ENCODE measurements around the gene PLA2G4E.

PLA2G4E gene

DNA sequence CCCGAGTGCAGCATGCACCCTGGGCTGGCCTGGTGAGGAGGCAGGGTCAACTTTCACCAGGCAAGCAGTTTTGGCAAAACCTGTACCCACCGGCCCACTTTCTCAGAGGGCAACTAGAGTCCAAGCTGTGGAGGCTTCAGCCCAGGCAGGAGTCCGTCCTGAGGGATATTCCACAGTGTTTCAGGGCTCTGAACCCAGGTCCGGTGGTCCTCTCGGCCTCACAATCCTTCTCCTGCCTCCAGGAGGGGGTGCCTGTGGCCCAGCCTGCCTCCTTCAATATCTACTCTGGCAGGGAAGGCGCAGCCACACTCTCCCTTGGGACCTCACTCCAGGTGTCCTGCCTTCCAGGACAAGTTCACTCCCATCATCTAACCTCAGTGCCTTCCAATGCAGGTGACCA lies 3.9 kb downstream of the PLA2G4E start:
- TF ChIP-seq, protein P1, sequence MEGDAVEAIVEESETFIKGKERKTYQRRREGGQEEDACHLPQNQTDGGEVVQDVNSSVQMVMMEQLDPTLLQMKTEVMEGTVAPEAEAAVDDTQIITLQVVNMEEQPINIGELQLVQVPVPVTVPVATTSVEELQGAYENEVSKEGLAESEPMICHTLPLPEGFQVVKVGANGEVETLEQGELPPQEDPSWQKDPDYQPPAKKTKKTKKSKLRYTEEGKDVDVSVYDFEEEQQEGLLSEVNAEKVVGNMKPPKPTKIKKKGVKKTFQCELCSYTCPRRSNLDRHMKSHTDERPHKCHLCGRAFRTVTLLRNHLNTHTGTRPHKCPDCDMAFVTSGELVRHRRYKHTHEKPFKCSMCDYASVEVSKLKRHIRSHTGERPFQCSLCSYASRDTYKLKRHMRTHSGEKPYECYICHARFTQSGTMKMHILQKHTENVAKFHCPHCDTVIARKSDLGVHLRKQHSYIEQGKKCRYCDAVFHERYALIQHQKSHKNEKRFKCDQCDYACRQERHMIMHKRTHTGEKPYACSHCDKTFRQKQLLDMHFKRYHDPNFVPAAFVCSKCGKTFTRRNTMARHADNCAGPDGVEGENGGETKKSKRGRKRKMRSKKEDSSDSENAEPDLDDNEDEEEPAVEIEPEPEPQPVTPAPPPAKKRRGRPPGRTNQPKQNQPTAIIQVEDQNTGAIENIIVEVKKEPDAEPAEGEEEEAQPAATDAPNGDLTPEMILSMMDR (IDR thresholded peaks at IDR 0.05; ENCODE audit: low read depth, low read length), result no peak
- no peak for DNase-seq (ENCODE audit: extremely low read depth, low read depth)

DNA sequence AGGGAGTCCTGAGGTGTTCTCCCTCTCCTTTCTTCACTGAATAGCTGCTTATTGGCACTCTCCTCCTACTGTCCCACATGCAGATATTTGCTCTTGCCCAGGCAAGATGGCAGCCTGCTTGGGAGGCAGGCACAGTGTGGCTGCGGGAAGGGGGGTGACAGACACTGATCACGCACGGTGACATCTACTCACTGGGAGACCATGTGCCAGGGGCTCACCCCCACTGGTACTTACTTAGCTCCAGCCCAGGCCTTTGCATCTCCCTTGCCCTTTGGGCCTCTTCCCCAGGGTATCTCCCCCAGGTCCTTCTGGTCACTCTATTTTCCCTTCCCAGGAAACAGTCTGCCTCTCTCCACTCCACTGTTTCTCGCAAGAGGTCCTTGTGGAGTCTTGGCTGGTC lies 6.4 kb downstream of the PLA2G4E start:
- TF ChIP-seq, protein P1 (IDR thresholded peaks at IDR 0.05; ENCODE audit: low read depth, low read length), result no peak
- DNase-seq (ENCODE audit: extremely low read depth, low read depth), result no peak

DNA sequence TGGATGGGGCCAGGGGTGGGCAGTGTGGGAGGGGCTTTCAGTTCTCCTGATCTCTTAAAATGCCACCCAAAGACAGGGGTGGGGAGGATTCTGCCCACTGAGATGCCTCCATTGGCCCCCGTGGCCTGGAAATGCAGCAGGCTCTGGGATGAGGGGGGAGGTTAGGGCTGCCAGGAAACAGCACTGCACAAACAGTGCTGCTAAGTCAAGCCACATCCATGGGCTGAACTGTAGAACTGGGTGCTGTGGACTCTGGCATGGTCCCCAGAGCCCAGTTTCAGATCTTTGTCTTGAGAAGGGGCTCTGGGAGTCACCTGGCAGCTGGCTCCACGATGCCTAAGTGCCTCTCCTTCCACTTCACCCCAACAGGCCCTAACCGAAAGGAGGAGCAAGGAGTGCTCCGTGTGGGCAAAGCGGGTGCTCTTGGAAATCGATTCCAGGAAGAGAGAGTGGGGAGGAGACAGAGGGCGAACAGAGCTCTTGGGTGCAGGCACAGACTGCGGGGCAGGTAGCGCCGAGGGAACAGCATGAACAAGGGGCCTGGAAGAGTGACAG lies 7.8 kb downstream of the PLA2G4E start:
- TF ChIP-seq, protein P1 (IDR thresholded peaks at IDR 0.05; ENCODE audit: low read depth, low read length), result no peak
- DNase-seq (ENCODE audit: extremely low read depth, low read depth), result no peak

DNA sequence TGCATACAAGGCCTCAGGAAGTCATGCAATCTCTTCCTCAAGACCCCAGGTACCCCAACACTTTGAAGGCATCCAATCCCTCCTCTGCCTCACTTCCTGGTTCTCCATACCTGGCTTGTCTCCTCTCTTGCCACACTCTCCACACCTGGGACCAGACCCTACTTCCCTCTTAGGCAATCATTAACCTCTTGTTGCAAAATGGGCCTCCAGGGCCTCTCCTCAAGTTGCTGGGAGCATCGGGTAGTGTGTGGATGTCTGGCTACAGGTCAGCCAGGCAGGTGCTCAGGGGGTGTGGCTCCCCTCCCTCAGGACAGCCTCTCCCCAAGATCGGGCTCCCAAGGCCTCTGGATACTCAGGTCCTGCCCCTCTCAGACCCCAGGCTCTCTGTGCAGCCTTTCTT lies 8.6 kb downstream of the PLA2G4E start:
- no peak for DNase-seq (ENCODE audit: extremely low read depth, low read depth)
- TF ChIP-seq, protein P1 (IDR thresholded peaks at IDR 0.05; ENCODE audit: low read depth, low read length), result no peak

DNA sequence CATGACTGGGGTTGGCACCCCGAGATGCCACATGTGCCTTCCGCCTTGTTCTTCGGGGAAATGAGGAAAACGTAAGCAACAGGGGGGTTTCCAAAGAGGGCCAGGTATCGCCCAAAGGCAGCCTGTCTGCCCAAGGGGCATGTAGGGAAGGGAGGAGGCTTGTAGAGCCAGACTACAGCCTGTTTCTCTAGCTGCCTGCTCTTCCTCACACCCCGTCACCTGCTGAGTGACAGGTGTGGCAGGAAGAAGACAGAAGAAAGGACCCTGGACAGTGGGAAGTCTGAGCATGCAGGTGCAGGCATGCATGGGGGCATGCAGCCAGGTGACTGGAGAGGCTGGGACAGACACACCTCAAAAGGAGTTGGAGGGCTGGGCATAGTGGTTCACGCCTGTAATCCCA lies 9.8 kb downstream of the PLA2G4E start:
- TF ChIP-seq, protein P1 (IDR thresholded peaks at IDR 0.05; ENCODE audit: low read depth, low read length), result no peak
- no peak for DNase-seq (ENCODE audit: extremely low read depth, low read depth)

DNA sequence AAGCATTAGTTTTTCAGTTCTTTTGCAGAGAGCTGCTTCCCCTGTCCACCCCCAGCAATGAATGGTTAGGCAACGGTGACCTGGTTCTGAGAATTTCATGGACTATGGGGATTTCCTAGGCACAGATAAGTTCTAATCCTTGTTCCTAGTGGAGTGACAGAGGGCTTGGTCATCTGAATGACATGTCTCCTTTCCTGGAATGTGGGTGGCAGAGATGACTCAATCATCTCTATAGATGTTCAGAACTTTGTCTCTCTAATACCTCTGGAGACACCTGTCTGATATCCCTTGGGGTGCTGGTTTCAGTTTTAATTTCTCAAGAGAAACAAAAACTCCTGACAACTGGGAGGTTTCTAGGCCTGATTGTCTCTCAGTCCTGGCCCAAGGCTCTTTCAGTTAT lies 10.4 kb downstream of the PLA2G4E start:
- no peak for DNase-seq (ENCODE audit: extremely low read depth, low read depth)

DNA sequence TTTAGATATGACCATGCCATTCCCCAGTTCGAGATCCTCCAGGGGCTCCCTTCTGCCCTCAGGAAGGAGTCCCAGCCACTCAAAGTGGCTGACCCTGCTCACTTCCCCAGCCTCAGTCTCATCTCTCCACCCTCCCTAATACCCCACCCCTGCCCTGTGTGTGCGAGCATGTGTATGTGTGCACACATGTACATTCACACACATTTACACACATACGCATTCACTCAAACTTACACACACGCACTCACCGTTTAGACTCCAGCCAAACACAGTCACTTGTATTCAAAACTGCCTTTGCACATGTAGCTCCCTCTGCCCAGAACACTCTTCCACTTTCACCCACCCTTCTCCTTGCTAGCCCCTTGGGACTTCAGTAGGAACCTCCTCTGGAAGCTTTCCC lies 11.4 kb downstream of the PLA2G4E start:
- TF ChIP-seq, protein P1 (IDR thresholded peaks at IDR 0.05; ENCODE audit: low read depth, low read length), result no peak
- no peak for DNase-seq (ENCODE audit: extremely low read depth, low read depth)

More for the DNA sequence above, 10.4 kb downstream of the PLA2G4E start:
- TF ChIP-seq, protein P1 (IDR thresholded peaks at IDR 0.05; ENCODE audit: low read depth, low read length), result no peak
